Caki2 (cell line): Measurements from ENCODE around the gene KANSL1L. TPM values are rescaled to one million over a fixed set of nuclear protein-coding genes. Genes with fewer than 3 reads are reported as not detected.

Experiments
- DNase-seq: peaks from one replicate; pipeline ENCODE4 v3.0.0-alpha.2; 2015; ENCODE audit warnings: low read depth
- in situ Hi-C: cut with HindIII; loops from 2 replicates; pipeline ENCODE4 v1.10.0; 2016; ENCODE audit warnings: low sequenced_read_pairs, low pct_unique_long_range_greater_than_20kb, mixed read lengths
- total RNA-seq: library from RNA; depleted of rRNA; stranded (reverse); fragments of >200 nt; shearing (Covaris generic); gene quantifications from 2 replicates; pipeline ENCODE4 v1.2.3, GENCODE V29; 2014; ENCODE audit warnings: low replicate concordance

The KANSL1L gene
- total RNA-seq, 1 experiment from 2014 or later, result 14.5 TPM

DNA sequence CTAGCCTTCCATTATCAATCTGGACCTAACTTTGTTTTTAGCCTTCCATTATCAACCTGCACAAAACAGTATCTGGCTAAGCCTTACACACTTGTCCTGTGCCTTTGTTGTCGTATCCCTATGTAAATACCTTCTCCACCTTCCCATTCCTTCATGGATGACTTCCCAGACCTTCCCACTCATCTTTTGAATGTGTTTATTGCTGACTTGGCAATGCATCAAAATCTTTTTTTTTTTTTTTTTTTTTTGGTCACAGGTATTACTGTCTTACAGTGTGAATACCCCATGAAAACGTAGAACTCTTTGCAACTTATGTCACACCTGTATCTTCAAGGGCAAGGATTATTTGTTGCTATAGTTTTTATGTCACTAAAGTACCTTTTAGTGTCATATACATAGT is 143.0 kb downstream of the KANSL1L start:
- in situ Hi-C loops, result no loop called here
- peak; percentile 26 for DNase-seq

DNA sequence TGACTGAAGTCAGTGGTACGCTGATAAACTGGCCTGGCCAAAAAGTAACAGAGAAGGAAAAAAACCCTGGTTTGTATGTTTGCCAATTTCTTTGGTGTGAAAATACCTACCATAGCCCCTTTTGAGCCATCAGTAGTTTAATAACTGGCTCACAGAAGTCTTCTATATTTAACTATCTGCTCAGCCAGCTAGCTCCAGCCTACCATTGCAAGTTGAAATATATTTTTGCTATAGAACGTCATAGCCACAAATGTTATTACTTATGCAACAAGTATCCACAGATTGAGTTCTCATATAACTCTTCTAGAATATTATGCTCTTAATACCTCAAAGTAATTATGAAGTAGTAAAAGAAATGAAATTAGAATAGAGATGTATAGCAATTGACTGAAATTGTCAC is 143.6 kb downstream of the KANSL1L start:
- in situ Hi-C loops, result no loop called here
- DNase-seq, result no peak

DNA sequence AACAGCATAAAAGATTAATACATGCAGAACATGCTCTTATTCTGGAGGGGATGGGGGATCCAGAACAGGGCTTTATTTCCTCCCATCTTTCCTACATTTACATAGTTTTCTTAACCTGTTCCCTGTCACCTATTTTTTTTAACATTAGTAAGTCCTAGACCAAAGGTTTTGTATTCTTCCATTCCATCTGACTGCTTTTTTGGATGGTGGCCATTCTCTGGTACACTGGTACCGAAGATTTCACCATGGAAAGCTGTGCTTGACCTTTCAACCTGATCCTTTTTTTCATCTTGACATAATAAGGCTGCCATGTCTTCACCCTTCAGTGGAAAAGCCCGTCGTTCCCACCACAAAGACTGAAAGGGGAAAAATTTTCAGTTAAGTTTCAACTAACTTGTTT is 148.4 kb downstream of the KANSL1L start:
- in situ Hi-C loops, result no loop called here
- DNase-seq, result no peak

DNA sequence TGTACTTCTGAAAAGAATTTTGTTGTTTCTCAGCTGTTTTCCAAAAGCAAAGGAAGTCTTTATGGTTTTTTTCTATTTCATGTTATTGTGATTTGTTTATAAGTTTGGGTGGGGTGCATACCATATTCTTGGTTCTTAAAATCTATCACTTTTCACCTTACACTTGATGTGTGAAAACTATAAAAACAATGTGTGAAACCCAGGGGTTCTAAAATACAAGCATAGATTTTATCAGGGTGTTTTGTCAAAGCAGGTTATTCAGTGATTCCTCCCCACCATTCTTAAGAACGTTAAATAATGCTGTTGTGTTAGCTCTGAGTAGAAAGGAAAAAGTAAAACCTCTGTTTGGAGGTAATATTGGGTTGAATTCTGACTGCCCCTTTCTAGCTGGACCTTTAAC is 151.1 kb downstream of the KANSL1L start:
- in situ Hi-C loops, result no loop called here

GRCh38 chr2:210009896-210010295 is 161.3 kb downstream of the KANSL1L start:
- in situ Hi-C loops, result no loop called here
- DNase-seq, result no peak

More for the DNA sequence above, 151.1 kb downstream of the KANSL1L start:
- no peak for DNase-seq

- DNase-seq, result no peak
- in situ Hi-C loops, result no loop called here
Observed at GRCh38 chr2:210009126-210009525, 162.1 kb downstream of the KANSL1L start.

DNA sequence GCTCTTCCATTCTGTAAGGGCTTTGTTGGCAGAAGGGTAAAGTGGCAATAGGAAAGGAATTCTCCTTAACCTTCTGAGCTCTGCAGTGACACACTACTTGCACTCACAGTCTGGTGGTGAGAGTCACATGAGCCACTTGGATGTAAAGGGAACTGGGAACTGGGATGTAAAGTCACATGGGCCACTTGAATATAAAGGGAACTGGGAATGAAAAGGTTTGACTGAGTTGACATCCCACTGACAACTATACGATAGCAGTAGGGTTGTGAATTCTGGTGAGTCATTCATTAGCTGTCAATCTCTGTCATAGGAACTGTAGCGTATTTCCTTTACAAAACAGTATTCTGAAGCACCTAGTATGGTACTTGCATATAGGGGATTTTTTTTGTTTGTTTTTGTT is 163.3 kb downstream of the KANSL1L start:
- no peak for DNase-seq
- in situ Hi-C loops, result no loop called here

DNA sequence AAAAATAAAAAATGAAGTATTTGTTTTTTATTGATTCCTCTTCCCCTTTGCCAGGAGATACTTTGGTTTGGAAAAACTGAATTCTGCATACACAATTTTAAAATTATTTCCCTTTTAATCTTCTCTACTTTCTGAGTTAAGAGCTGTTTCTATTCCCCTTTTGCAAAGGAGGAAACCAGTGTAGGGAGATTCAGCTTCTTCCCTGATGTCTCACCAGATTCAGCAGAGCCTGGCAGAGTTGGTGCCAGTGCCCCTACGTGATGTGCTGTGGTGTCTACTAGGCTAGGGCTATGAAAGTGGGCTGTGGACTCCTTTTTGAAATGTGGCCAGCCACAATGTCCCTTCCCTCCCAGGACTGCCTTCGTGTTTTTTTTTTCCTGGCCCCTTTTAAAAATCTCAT is 166.3 kb downstream of the KANSL1L start:
- in situ Hi-C loops, result no loop called here
- DNase-seq, result no peak

GRCh38 chr2:210003359-210003758 is 167.8 kb downstream of the KANSL1L start:
- no peak for DNase-seq
- in situ Hi-C loops, result no loop called here

- DNase-seq, result peak; percentile 91
- in situ Hi-C loops, result no loop called here
Observed at GRCh38 chr2:210002158-210003157, 168.8 kb downstream of the KANSL1L start, which contains the start of gene RPE. Gene RPE (plus strand): TSS chr2:210002638. CDS start chr2:210002662, 24 bp downstream.

- no peak for DNase-seq
- in situ Hi-C loops, result no loop called here
Observed at GRCh38 chr2:210000464-210001324, 170.5 kb downstream of the KANSL1L start.

DNA sequence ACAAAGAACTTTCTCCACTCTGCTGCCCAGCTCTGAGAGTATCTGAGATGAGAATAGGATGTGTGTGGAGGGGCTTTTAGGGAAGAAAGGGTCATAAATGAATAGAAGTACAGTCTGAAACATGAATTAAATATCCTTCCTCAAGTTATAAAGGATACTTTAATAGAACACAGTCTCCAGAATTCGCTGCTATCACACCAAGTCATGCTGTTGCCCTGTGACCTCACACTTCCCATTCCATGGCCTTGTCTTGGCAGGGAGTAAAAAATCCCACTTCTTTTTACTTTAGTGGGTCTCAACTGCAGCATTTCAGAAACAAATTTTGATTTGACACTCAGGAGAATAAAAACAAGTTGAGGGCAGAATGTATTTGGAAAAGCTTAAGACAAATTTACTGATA is 172.6 kb downstream of the KANSL1L start:
- DNase-seq, result no peak
- in situ Hi-C loops, result no loop called here

GRCh38 chr2:209993968-209994367 is 177.2 kb downstream of the KANSL1L start:
- no peak for DNase-seq
- in situ Hi-C loops, result no loop called here

DNA sequence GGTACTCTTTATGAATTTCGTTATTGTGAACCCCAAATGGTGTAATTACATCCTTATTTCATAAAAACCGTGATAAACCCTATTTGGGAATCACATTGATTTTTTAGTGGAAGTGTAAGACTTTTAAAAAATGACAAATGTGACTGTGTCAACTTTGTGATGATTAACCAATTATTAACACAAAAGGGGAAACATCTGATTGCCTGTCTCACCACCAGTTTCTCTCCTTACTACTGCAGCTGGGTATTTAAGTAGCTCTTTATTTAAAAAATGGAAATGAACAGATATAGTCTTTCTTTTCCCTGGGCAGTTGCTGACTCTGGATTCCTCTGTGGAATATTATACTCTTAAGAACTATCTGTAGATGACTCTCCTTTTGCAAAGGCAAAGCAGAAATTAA is 180.4 kb downstream of the KANSL1L start:
- no peak for DNase-seq
- in situ Hi-C loops, result no loop called here

DNA sequence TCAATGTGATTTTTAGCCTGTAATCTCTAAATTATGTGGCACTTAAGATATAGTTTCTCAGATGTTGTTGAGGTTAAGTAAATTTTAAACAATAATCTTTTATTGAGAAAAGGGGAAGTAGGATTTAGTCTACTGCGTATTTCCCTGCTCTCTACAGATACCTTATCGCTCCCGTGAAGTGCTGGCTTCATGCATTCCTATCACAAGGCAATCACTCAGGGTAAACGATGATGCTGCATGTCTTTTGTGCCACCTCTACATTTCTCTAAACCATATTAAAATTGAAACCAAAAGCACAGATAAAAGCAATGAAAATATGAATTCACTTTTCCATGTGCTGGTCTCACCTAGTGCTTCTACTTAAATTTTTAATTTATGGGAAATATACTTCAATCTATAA is 183.2 kb downstream of the KANSL1L start:
- in situ Hi-C loops, result no loop called here

DNA sequence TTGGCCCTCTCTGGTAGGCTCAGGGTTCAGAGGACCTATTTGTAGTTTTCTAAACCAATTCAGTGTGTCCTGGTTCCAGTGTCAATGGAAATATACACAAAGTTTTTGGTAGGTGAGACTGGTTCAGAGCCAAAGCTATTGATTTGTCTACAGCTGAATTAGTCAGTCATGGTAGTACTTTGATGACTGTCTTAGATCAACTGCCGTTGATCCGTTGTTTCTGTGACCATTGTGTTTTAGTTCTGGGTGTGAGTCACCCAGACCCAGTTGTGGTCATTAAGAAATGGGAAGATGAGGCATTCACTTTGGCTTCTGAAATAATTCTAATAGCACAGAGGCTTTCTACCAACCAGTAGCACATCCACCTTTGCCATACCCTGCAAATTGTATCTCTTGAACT is 184.8 kb downstream of the KANSL1L start:
- in situ Hi-C loops, result no loop called here
- no peak for DNase-seq

More for the DNA sequence above, 183.2 kb downstream of the KANSL1L start:
- DNase-seq, result no peak

DNA sequence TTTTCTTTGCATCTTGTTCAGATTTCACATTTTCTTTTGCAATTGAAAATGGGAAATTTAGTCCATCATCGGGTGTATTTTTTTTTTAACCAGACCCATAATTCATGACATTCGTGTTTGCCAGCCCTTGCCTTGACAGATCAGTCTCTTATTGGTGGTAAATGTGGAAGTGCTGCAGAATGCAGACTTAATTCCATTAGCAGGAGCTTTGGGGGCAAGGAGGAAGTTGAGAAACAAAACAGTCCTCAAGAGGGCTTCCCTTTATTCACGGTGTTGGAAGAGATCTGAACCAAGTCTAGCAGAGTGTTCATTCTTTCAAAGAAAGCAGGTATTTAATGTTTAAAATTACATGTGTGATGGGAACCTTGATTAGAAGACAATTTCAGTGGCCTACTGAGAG is 185.3 kb downstream of the KANSL1L start:
- in situ Hi-C loops, result no loop called here
- no peak for DNase-seq

GRCh38 chr2:209984291-209984690 is 186.9 kb downstream of the KANSL1L start:
- no peak for DNase-seq
- in situ Hi-C loops, result no loop called here
